Uterus (tissue), 4 donors: ENCODE measurements around the gene NSDHL. TPM values are rescaled to one million over a fixed set of nuclear protein-coding genes. Genes with fewer than 3 reads are reported as not detected.
"Not testable (repeated sequence)": the region's sequence is repeated elsewhere in the genome, so short reads cannot be mapped to it uniquely, and the experiment has no call there.

Experiments used
- DNase-seq, 2 donors: peaks; one replicate each; pipeline ENCODE4 v3.0.0-alpha.2; 2019 to 2020
- H3K27ac ChIP-seq, 2 donors: fragments of 200-600 bp; sonication (generic); 1 replicate in 1 of 2; 2 replicates in 1 of 2; pipeline ENCODE4 v1.5.1; 2016 to 2018
- H3K27me3 ChIP-seq, 2 donors: fragments of 200-600 bp; sonication (generic); one replicate each; pipeline ENCODE4 v1.5.1; 2018 to 2019; ENCODE audit warnings: control low read depth in 1 of 2
- H3K36me3 ChIP-seq, 2 donors: fragments of 200-600 bp; sonication (generic); one replicate each; pipeline ENCODE4 v1.5.1; 2019; ENCODE audit warnings: control low read depth in 1 of 2
- H3K4me1 ChIP-seq, 2 donors: fragments of 200-600 bp; sonication (generic); one replicate each; pipeline ENCODE4 v1.5.1; 2018 to 2019; ENCODE audit warnings: control low read depth in 1 of 2
- H3K4me3 ChIP-seq, 2 donors: fragments of 200-600 bp; sonication (generic); 1 replicate in 1 of 2; 2 replicates in 1 of 2; pipeline ENCODE4 v1.5.1; 2018 to 2019; ENCODE audit warnings: mild to moderate bottlenecking in 1 of 2
- H3K9me3 ChIP-seq, 2 donors: fragments of 200-600 bp; sonication (generic); one replicate each; pipeline ENCODE4 v1.5.1; 2019; ENCODE audit warnings: control low read depth in 1 of 2
- POLR2A ChIP-seq, 2 donors: fragments of 450-650 bp; IDR thresholded peaks; one replicate each; pipeline ENCODE4 v1.6.1; 2016; ENCODE audit warnings: antibody characterized with exemption in 2 of 2, mild to moderate bottlenecking in 1 of 2, moderate library complexity in 1 of 2
- intact Hi-C: fragments of 100-400 bp; cut with DNase I; formaldehyde crosslinking; loops from one replicate; pipeline ENCODE4 v1.15.1; 2023; ENCODE audit warnings: low total_unique reads
- total RNA-seq, 4 donors: library from RNA; depleted of rRNA in 3 of 4; stranded (reverse); fragments of >200 nt in 3 of 4; gene quantifications; one replicate each; pipeline versions ENCODE4 v1.1.0 to v1.2.4, GENCODE V29; 2014 to 2023
- TF ChIP-seq, protein P1 (sequence below), 4 experiments: fragments of 200-600 bp in 2 of 4; fragments of 450-650 bp in 2 of 4; sonication (generic) in 2 of 4; IDR thresholded peaks; one replicate each; pipeline ENCODE4 v1.5.1; 2016 to 2019; ENCODE audit warnings: antibody characterized with exemption in 4 of 4, mild to moderate bottlenecking in 2 of 4, moderate library complexity in 1 of 4
- donor health status: DM: yes; HTN: yes; CAD: no.

The NSDHL gene
- total RNA-seq, 4 donors from 2014 or later, result 1.5 to 12.6 (median 8.6) TPM

DNA sequence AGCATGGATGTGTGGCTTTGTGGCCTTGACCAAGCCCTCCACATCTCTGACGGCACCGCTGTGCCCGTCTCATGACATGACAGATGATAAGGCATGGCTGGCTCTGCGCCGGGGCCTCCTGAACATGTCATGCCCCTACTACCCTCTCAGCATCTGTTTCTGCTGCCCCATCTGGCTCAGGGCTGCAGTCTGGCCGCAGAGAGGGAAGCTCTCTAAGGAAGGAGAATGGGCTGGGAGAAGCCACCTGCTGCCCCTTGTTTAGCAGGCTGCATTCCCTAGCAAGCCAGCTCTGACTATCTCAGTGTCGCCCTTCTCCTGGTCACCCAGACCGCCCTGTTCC, 74.2 kb downstream of the NSDHL start:
- no peak for DNase-seq
- TF ChIP-seq, protein P1, sequence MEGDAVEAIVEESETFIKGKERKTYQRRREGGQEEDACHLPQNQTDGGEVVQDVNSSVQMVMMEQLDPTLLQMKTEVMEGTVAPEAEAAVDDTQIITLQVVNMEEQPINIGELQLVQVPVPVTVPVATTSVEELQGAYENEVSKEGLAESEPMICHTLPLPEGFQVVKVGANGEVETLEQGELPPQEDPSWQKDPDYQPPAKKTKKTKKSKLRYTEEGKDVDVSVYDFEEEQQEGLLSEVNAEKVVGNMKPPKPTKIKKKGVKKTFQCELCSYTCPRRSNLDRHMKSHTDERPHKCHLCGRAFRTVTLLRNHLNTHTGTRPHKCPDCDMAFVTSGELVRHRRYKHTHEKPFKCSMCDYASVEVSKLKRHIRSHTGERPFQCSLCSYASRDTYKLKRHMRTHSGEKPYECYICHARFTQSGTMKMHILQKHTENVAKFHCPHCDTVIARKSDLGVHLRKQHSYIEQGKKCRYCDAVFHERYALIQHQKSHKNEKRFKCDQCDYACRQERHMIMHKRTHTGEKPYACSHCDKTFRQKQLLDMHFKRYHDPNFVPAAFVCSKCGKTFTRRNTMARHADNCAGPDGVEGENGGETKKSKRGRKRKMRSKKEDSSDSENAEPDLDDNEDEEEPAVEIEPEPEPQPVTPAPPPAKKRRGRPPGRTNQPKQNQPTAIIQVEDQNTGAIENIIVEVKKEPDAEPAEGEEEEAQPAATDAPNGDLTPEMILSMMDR (IDR thresholded peaks at IDR 0.05), result no peak
- TF ChIP-seq POLR2A (IDR thresholded peaks at IDR 0.05), result no peak
- H3K27me3 ChIP-seq, result no peaks in the 10 kb centered on the region
- H3K9me3 ChIP-seq, result no peaks in the 10 kb centered on the region
- no peaks in the 10 kb centered on the region for H3K4me1 ChIP-seq
- H3K4me3 ChIP-seq, result no peak overlapping the region
- H3K27ac ChIP-seq, result no peak overlapping the region
- H3K36me3 ChIP-seq, result no peaks in the 10 kb centered on the region
- intact Hi-C loops, result no loop called here

DNA sequence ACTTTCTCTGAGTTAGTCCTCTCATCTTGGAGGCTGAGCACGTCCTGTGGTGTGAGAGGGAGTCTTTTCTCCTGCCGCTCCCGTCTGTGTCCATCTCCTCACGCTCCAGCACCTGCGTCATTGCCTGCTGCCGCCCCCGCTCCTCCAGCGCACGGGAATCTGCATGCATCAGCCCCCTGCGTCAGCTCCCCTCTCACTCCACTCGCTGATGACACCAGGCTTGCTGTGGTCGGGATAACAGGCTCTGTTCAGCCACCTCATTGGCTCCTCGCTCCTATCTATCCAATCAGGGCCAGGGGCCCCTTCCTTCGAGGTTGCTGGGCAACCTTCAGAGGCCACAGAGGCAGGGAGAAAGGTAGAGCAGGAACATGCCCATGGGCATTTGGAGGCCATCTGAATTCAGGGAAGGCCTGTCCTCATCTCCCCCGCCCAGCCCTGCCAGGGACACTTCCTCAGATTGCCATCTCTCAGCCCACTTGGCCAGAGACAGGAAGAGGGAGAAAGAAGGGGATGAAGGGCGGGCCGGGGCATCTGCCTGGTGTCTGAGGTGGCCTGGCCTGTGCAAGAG, 76.3 kb downstream of the NSDHL start:
- Histone ChIP-seq H3K9me3 (no peaks in the 10 kb centered on the region), H3K27me3 (no peaks in the 10 kb centered on the region), H3K4me3 (no peak overlapping the region), H3K4me1 (no peaks in the 10 kb centered on the region), H3K36me3 (no peaks in the 10 kb centered on the region), H3K27ac (peak overlapping the region in 1 of 2 donors; percentile 20)
- TF ChIP-seq, protein P1 (IDR thresholded peaks at IDR 0.05), result no peak
- TF ChIP-seq POLR2A (IDR thresholded peaks at IDR 0.05), result peak in 1 of 2 donors; percentile 21
- DNase-seq, result peak; percentile 40 to 55
- intact Hi-C loops, result no loop called here

DNA sequence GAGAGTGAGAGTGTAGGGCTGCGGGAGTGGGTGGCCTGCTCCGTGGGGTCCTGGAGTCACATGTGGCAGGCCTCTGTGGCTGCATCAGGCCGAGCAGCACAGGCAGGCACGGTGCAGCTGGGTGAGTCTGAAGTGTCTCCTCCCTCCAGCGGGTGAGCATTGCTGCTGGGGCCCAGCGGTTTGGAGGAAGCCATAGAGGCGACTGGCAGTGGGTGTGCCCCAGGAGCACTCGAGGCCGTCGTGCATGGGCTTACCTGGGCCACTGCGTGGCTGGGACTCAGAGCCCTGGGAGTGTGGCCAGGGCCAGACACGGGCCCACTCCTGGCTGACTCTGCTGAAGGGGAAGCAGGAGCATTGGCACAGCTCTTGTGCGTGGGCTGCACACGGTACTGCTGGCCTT, 77.6 kb downstream of the NSDHL start:
- H3K9me3 ChIP-seq, result no peaks in the 10 kb centered on the region
- H3K4me3 ChIP-seq, result no peak overlapping the region
- no peak overlapping the region for H3K27ac ChIP-seq
- no peaks in the 10 kb centered on the region for H3K4me1 ChIP-seq
- no peak for DNase-seq
- intact Hi-C loops, result no loop called here
- TF ChIP-seq, protein P1 (IDR thresholded peaks at IDR 0.05), result no peak
- no peak for TF ChIP-seq POLR2A (IDR thresholded peaks at IDR 0.05)
- H3K27me3 ChIP-seq, result no peaks in the 10 kb centered on the region
- no peaks in the 10 kb centered on the region for H3K36me3 ChIP-seq

DNA sequence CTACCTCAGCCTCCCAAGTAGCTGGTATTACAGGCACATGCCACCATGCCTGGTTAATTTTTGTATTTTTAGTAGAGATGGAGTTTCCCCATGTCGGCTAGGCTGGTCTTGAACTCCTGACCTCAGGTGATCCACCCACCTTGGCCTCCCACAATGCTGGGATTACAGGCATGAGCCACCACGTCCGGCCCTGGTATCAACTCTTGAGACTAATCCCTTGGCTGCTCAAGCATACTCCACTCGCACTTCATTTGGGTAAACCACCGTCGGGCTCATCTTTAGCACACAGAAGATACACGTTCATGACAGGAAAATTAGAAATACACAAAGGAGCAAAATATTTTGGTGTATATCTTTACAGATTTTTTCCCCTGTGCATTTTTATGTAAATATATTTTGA, 79.2 kb downstream of the NSDHL start:
- H3K9me3 ChIP-seq, intact Hi-C loops, H3K36me3 ChIP-seq, DNase-seq, H3K27ac ChIP-seq, H3K4me1 ChIP-seq, H3K27me3 ChIP-seq, H3K4me3 ChIP-seq: not testable (repeated sequence)

DNA sequence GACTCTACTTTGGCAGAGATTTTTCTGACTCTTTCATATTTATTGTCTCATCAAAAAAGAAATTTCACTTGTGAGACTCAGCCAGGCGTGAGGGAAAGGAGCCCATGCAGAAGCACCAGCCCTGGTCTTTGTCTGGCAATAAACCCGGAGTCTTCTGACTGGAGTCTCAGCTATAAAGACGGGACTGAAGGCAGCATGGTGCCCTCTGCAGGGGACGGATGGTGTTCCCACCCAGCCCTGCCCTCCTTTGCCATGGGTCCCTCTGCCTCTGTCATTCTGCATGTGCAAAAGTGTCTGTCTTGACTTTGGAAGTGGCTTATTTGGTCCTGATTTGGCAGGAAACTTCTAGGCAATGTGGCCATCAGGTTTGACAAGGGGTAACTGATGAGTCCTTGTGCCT, 81.2 kb downstream of the NSDHL start:
- Histone ChIP-seq H3K27ac (no peak overlapping the region), H3K4me3 (no peak overlapping the region), H3K36me3 (no peaks in the 10 kb centered on the region), H3K9me3 (no peaks in the 10 kb centered on the region), H3K27me3 (no peaks in the 10 kb centered on the region), H3K4me1 (no peaks in the 10 kb centered on the region)
- no peak for DNase-seq
- TF ChIP-seq POLR2A (IDR thresholded peaks at IDR 0.05), result no peak
- TF ChIP-seq, protein P1 (IDR thresholded peaks at IDR 0.05), result no peak
- intact Hi-C loops, result no loop called here

DNA sequence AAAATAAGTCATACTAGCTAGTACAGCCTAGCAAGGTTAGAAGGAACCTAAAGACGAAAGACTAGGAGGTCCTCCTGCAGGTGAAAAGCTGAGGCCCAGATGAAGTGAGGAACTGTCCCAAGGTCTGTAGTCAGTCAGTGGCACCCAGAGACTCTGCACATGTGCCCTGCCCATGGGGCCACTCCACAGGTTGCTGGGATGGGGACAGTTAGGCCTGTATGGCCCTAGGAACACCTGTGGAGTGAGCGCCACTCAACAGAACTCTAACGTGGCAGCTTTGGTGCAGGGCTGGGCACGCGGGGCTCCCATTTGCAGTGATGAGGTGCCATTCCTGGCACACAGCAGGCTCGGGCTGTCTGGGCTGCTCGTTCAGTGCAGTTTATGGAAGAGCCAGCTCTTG, 81.8 kb downstream of the NSDHL start:
- Histone ChIP-seq H3K4me1 (no peaks in the 10 kb centered on the region), H3K9me3 (no peaks in the 10 kb centered on the region), H3K27me3 (no peaks in the 10 kb centered on the region), H3K4me3 (no peak overlapping the region), H3K36me3 (no peaks in the 10 kb centered on the region), H3K27ac (no peak overlapping the region)
- intact Hi-C loops, result no loop called here
- TF ChIP-seq, protein P1 (IDR thresholded peaks at IDR 0.05), result no peak
- no peak for TF ChIP-seq POLR2A (IDR thresholded peaks at IDR 0.05)
- DNase-seq, result no peak
